Erythroblast (primary cell): Measurements from ENCODE around the gene KLF13.

Source experiments
- GATA1 ChIP-seq: IDR thresholded peaks from 2 replicates; pipeline ENCODE4 v1.6.1; 2011; ENCODE audit warnings: low read depth, mild to moderate bottlenecking, control low read depth, low read length, moderate library complexity
- POLR2A ChIP-seq: IDR thresholded peaks from 2 replicates; pipeline ENCODE4 v1.6.1; 2011; ENCODE audit warnings: mild to moderate bottlenecking, low read length

- TF ChIP-seq POLR2A (peak; percentile 88), GATA1 (no peak)
Observed at GRCh38 chr15:31391687-31392671, 65.3 kb downstream of the KLF13 start.
